ENCODE results near the gene SMAP1.

Gene SMAP1

DNA sequence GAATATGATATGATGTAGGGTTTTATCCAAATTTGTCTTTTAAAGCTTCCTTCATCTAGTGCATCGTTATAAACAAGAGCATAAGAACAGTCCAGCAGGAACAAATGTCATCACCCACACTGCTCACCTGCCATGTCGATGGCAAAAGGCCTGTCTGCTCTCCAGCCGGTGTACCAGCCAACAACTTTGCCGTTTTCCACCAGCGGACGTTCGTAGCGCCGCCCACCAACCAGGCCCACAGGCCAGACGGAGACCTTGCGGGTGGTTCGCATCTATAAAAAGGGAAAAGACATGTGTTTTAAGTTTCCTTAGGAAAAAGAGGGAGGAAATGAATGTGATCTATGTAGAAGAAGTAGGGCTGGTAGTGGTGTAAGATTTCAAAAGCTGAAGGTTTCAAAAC, 226.3 kb downstream of the SMAP1 start:
- no peak for DNase-seq (ENCODE audit: low read depth, low spot score)

DNA sequence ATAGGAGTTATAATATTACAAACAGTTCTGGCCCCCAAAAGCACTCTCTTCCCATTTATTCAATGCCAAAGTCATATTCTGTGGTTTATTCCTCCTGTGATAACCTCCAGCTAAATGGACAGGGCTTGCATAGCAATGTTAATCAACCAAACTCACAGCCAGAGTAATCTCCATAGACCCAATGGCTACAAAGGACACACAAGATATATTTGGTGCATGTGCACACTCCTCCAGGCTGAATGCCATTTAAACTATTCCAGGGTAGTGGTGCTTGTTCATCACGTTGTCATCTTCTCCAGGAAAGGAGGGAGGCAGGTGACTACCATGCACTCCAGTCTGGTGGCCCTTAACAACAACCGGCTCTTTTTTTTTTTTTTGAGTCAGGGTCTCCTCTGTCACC, 232.4 kb downstream of the SMAP1 start:
- DNase-seq (ENCODE audit: low read depth, low spot score), result no peak

- DNase-seq (ENCODE audit: low read depth, low spot score), result no peak
These were observed 233.6 kb downstream of the SMAP1 start for GRCh38 chr6:70901324-70901723.

- no peak for DNase-seq (ENCODE audit: low read depth, low spot score)
These were observed 236.2 kb downstream of the SMAP1 start for GRCh38 chr6:70903665-70904452.

- no peak for DNase-seq (ENCODE audit: low read depth, low spot score)
These were observed 238.1 kb downstream of the SMAP1 start for GRCh38 chr6:70905742-70906141.
